Right forelimb (tissue), 1 donor: ENCODE data around the gene CHMP4B.

Experiments
- DNase-seq: peaks from one replicate; pipeline ENCODE4 v3.0.0-alpha.2; 2018

The CHMP4B gene

GRCh38 chr20:33841436-33841799 lies 30.3 kb downstream of the CHMP4B start:
- DNase-seq = no peak

- no peak for DNase-seq
Observed at GRCh38 chr20:33842346-33842745, 31.2 kb downstream of the CHMP4B start.

- DNase-seq = no peak
Observed at GRCh38 chr20:33843050-33843449, 31.9 kb downstream of the CHMP4B start.

GRCh38 chr20:33843854-33844253 lies 32.7 kb downstream of the CHMP4B start:
- no peak for DNase-seq

- peak; percentile 50 for DNase-seq
Observed at GRCh38 chr20:33846291-33846935, 35.3 kb downstream of the CHMP4B start.

- DNase-seq = no peak
Observed at GRCh38 chr20:33847006-33847405, 35.9 kb downstream of the CHMP4B start.

- DNase-seq = no peak
Observed at GRCh38 chr20:33848391-33848790, 37.2 kb downstream of the CHMP4B start.

- no peak for DNase-seq
Observed at GRCh38 chr20:33850159-33850558, 39.0 kb downstream of the CHMP4B start.

GRCh38 chr20:33851842-33852466 lies 40.8 kb downstream of the CHMP4B start:
- no peak for DNase-seq

- DNase-seq = no peak
Observed at GRCh38 chr20:33852626-33853506, 41.7 kb downstream of the CHMP4B start.

- no peak for DNase-seq
Observed at GRCh38 chr20:33853507-33853813, 42.3 kb downstream of the CHMP4B start.

- DNase-seq = no peak
Observed at GRCh38 chr20:33857722-33858563, 46.8 kb downstream of the CHMP4B start.

- DNase-seq = no peak
Observed at GRCh38 chr20:33858666-33859065, 47.5 kb downstream of the CHMP4B start.

- no peak for DNase-seq
Observed at GRCh38 chr20:33859157-33859695, 48.1 kb downstream of the CHMP4B start.

- no peak for DNase-seq
Observed at GRCh38 chr20:33859751-33860150, 48.6 kb downstream of the CHMP4B start.

- DNase-seq = no peak
Observed at GRCh38 chr20:33861458-33861857, 50.3 kb downstream of the CHMP4B start.

GRCh38 chr20:33862709-33863403 lies 51.7 kb downstream of the CHMP4B start:
- peak; percentile 81 for DNase-seq

- no peak for DNase-seq
Observed at GRCh38 chr20:33863440-33864323, 52.5 kb downstream of the CHMP4B start.

- DNase-seq = no peak
Observed at GRCh38 chr20:33864324-33864963, 53.3 kb downstream of the CHMP4B start.

- DNase-seq = no peak
Observed at GRCh38 chr20:33865761-33866370, 54.7 kb downstream of the CHMP4B start.
